NCI-H1105 (cell line): ENCODE measurements around the gene ZNF618.

Experiments used
- DNase-seq: peaks from one replicate; lab custom pipeline; 2025; lab: John Stamatoyannopoulos, UW

The ZNF618 gene

DNA sequence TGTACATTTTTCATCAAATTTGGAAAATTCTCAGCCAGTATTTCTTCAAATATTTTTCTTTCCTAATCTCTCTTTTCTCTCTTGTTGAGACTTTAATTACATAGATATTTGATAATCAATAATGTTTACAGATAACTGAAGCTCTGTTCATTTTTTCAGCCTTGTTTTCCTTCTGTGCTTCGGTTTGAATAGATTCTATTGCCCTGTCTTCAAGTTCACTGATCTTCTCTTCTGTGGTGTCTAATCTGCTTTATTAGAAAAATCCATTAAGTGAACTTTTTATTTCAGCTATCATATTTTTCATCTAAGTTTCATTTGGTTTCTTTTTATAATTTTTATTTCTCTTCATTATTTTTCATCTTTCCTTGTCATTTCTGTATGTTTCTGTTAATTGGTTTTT is 147.9 kb downstream of the ZNF618 start:
- DNase-seq = no peak

- DNase-seq = no peak
Observed at GRCh38 chr9:114025196-114025753, 149.2 kb downstream of the ZNF618 start.

GRCh38 chr9:114025760-114026159 is 149.7 kb downstream of the ZNF618 start:
- DNase-seq = no peak

GRCh38 chr9:114026335-114026734 is 150.2 kb downstream of the ZNF618 start:
- no peak for DNase-seq

GRCh38 chr9:114027159-114027862 is 151.2 kb downstream of the ZNF618 start:
- DNase-seq = no peak

DNA sequence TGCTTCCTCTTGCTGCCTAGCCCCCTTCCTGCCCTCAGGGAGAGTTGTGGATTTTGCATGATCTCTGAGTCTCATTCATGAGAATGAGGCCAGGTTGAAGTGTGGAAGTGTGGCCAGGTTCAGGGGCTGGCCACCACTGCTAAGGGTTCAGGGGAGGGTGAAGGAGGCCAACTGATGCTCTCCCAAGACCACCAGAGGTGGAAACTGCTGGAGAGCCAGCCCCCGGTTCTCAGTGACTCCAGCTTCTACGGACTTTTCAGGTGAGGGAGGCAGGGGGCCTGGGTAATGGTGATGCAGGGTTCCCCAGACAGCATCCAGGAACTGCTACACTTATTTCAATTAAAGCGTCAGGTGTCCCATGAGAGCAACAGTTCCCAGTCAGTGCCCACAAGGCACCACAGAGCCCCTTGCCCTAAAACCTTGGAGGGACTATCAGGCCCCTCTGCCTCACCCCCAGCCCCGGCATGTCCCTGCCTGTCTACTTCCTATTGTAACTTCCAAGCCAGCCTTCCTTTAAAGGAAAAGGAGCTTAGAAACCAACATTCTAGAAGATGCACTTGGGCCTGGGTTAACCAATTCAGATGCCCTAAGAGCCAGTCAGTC is 151.9 kb downstream of the ZNF618 start:
- DNase-seq = no peak

DNA sequence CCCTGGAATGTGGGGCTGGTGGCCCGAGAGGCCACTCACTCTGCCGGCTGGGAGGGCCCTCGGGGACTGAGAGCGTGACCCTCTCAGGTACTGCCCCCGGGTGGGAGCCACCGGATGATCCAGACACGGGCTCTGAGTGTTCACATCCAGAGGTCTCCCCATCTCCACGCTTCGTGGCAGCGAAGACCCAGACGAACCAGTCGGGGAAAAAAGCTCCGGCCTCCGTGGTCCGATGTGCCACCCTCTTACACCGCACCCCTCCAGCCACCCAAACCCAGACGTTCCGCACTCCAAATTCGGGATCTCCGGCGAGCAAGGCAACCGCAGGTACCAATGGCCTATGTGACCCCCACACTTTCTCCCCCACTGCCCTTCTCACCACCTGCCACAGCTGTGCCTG is 152.5 kb downstream of the ZNF618 start:
- no peak for DNase-seq

GRCh38 chr9:114029311-114030170 is 153.4 kb downstream of the ZNF618 start:
- no peak for DNase-seq

DNA sequence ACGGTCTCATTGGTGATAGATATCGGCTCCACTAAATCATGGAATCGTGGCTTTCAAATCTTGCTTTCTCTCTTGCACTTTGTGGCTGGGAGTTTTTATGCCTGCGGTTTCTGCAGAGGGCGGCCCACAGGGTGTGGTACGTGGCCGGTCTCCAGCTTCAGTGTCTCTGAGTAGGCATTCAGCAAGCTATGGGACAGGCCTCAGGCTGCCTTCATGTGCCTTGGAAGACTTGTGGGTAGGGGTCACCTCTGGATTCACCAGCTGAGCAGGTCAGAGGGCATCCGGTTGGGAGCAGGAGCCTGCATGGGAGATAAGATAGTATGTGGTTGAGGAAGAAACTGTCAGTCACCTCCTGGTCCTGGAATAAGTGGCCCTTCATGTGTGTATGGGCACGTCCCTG is 154.3 kb downstream of the ZNF618 start:
- DNase-seq = no peak

GRCh38 chr9:114031037-114031630 is 155.0 kb downstream of the ZNF618 start:
- no peak for DNase-seq

DNA sequence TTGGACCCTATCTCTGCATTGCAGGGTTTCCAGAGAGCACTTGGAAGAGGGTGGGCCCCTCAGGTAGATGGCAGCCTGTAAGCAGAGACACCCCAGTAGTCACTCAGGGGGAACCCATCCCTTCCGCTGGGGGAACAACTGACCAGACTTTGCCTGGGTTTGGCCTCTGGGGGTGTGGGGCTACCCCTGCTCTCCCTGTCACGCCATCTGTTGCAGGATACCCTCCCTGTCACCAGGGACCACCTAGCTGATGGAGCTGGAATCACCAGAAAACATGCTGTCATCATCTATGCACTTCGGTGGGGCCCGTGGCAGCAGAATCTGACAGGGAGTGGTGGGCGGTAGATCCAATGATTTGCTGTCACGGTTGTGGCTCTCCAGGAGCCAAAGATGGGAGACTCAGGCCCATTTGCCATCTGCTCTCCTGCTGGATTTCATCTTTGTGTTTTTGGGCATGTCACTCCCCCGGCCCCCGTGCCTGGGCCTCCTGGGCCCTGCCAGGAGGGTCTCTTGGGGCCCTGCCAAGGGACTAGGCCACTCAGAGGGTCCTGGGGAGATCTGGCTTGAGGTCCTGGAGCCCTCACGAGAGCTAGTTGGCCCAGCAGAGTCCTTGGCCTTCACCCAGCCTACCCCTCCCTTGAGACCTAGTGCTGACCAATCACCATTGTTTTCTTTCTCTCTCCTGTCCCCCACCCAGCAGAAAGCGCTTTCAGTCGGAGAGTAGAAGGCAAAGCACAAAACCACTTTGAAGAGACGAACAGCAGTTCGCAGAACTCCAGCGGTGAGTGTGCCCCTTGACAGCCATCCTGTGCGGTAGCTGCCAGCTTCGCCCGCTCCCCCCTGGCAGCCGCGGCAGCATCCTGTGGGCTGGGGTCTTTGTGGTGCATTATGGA is 156.1 kb downstream of the ZNF618 start:
- DNase-seq = no peak

- DNase-seq = no peak
Observed at GRCh38 chr9:114033397-114034103, 157.4 kb downstream of the ZNF618 start.

GRCh38 chr9:114034196-114034595 is 158.1 kb downstream of the ZNF618 start:
- DNase-seq = no peak

- DNase-seq = no peak
Observed at GRCh38 chr9:114034661-114035062, 158.6 kb downstream of the ZNF618 start.

DNA sequence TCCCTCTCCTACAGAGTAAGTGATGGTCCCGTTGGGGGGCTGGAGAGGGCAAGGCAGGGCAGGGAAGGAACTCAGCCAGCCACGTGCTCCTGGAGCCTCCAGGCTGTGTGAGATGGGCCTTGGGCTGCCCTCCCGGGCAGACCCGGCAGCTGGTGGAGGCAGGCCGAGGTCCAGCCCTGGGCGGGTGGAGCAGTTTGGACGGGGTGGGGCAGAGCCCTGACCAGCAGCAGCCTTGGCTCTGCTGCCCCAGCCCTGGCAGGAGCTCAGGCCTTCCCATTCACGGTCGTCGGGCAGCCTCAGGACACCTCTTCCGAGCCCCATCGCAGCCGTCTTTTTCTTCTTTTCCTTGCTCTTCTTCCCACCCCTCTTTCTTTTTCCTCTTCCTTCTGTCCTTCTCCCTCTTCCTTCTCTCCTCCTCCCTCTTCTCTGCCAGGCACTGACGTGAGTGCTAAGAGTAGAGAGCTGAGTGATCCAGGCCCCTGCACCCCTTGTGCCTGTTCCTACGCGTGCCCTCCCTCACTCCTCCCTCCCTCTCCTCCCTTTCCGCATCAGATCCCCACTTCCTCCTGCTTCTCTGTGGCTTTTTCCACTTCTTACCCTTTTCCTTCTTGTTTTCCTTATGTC is 159.2 kb downstream of the ZNF618 start:
- DNase-seq = no peak

- no peak for DNase-seq
Observed at GRCh38 chr9:114035845-114036801, 160.0 kb downstream of the ZNF618 start.

DNA sequence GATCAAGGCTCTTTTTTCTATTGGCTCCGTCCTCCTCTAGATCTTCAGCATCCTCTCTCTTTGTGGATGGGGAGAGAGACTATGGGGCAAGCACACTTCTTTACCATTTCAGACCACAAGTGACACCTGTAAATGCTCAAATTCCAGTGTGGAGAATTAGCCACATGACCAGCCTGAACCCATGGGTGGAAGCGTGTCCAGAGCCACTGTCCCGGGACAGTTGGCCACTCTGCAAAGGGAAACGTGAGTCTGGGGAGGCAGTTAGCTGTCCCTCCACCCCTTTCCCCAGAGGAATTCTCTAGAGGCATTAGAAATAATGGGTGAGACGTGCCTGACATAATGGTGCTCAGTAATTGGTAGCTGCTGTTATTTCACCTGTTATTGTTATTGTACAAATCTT is 161.1 kb downstream of the ZNF618 start:
- DNase-seq = no peak

GRCh38 chr9:114037961-114038723 is 162.0 kb downstream of the ZNF618 start:
- no peak for DNase-seq
